Transverse colon (tissue), 4 donors: Measurements from ENCODE around the gene UGT2B7.
"Not testable (repeated sequence)": the region's sequence is repeated elsewhere in the genome, so short reads cannot be mapped to it uniquely, and the experiment has no call there.

Source experiments
- CTCF ChIP-seq, 5 experiments: fragments of 200-600 bp in 3 of 5; fragments of 450-650 bp in 2 of 5; sonication (generic) in 3 of 5; IDR thresholded peaks; 1 replicate in 2 of 5; 2 replicates in 3 of 5; pipeline ENCODE4 v1.5.1; 2016 to 2017; ENCODE audit warnings: antibody characterized with exemption in 5 of 5, inconsistent platforms in 3 of 5, mild to moderate bottlenecking in 2 of 5, moderate library complexity in 1 of 5
- EP300 ChIP-seq: sonication (generic); formaldehyde crosslinking; IDR thresholded peaks from one replicate; pipeline ENCODE4 v1.6.1; 2017; ENCODE audit warnings: antibody characterized with exemption, low read depth
- POLR2AphosphoS5 ChIP-seq, 3 donors: sonication (generic); formaldehyde crosslinking; IDR thresholded peaks; one replicate each; pipeline ENCODE4 v1.6.1; 2016; ENCODE audit warnings: antibody characterized with exemption in 3 of 3

GRCh38 chr4:69053309-69053885 is 42.9 kb upstream of the UGT2B7 start:
- TF ChIP-seq CTCF (IDR thresholded peaks at IDR 0.05); POLR2AphosphoS5 (IDR thresholded peaks at IDR 0.05); EP300: not testable (repeated sequence)
